KOPT-K1 (cell line): Measurements from ENCODE around the gene UST.

ENCODE experiments used
- H3K27ac ChIP-seq: fragments of 200-600 bp; sonication (generic); 2 replicates; pipeline ENCODE4 v1.5.1; 2016; ENCODE audit warnings: antibody characterized with exemption, mild to moderate bottlenecking, low read depth, low read length; ENCODE audit not compliant: poor library complexity, severe bottlenecking
- H3K36me3 ChIP-seq: fragments of 200-600 bp; sonication (generic); 2 replicates; pipeline ENCODE4 v1.5.1; 2017; ENCODE audit warnings: antibody characterized with exemption, mild to moderate bottlenecking, low read length, moderate library complexity; ENCODE audit not compliant: insufficient read depth
- H3K9me3 ChIP-seq: fragments of 200-600 bp; sonication (generic); 2 replicates; pipeline ENCODE4 v1.5.1; 2017; ENCODE audit warnings: antibody characterized with exemption, low read length, mild to moderate bottlenecking; ENCODE audit not compliant: insufficient read depth, poor library complexity, severe bottlenecking

UST gene

DNA sequence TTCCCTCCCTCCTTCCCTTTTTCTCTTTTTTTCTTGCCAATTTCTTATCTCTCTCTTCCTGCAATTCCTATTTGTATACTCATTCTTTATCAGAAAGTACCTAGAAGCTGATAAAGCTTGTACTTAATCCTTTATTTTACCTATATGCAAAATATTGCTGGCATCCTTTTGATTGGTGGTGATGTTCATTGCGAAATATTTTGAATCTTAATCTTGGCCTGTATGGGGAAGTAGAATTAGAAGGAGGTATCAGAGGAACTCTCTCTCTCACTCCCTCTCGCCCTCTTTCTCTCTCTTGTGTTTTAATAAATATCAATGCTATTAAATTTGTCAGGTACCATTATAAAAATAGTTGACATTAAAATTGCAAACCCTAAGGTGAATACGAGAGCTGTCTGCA lies 52.8 kb downstream of the UST start:
- peaks cover 5% of the 10 kb centered on the region for H3K9me3 ChIP-seq

DNA sequence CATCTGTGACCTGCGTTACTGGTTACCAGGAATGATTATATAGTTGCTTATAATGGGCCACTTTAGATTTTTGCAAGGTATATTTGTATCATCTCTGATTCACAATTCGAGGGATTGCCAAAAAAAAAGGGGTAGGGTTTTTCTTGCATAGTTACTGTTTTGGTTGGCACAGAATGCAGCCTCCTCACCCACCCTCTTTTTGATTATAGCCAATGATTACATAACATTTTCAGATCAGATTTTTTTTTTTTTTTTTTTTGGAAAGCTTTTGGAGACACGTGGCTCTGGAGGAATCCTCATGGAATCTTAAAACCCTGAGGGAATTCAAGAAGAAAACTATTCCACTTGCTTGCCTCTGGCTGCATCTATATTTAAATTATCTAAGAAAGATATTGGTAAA lies 53.7 kb downstream of the UST start:
- H3K27ac ChIP-seq: no peak overlapping the region
- no peaks in the 10 kb centered on the region for H3K36me3 ChIP-seq
- no peaks in the 10 kb centered on the region for H3K9me3 ChIP-seq

More for the DNA sequence above, 52.8 kb downstream of the UST start:
- Histone ChIP-seq H3K27ac (no peak overlapping the region), H3K36me3 (no peaks in the 10 kb centered on the region)

DNA sequence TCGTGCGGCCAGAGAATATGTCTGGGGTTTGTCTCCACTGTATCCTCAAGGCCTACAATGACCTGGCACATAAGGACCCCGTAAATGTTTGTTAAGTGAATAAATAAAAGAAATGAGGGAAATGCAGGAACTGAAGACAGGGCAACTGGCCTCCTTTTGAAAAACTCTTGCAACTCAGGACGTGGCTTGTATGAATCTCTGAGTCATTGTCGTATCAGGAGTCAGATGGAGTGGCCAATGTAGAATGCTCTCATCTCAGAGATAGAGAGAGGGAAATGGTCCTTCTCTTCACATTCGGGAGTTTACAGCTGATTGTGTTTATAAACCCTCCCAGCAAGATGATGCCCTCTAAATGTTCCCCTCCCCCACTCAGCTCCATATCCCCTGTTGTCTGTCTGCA lies 57.1 kb downstream of the UST start:
- Histone ChIP-seq H3K27ac (no peak overlapping the region), H3K36me3 (no peaks in the 10 kb centered on the region), H3K9me3 (no peaks in the 10 kb centered on the region)

DNA sequence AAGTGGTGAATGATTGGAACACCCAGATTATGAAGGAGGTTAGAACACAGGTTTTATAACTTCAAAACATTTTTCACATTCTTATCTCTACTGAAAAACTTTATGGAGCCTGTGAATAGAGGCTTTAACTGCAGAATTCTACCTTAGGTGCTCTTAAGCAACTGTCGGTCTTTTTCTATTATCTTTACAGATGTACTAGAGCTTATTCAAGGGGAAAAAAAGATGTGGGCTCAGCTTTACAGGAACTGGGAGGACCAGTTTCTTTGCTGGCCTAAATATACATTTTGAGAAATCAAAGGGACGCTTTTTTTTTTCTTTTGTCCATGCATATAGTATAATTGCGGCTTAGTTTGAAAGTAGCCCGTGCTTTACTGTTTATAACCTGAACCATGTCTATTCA lies 58.9 kb downstream of the UST start:
- Histone ChIP-seq H3K27ac (no peak overlapping the region), H3K36me3 (no peaks in the 10 kb centered on the region), H3K9me3 (no peaks in the 10 kb centered on the region)

GRCh38 chr6:148807784-148808183 lies 61.0 kb downstream of the UST start:
- Histone ChIP-seq H3K27ac (no peak overlapping the region), H3K36me3 (no peaks in the 10 kb centered on the region), H3K9me3 (no peaks in the 10 kb centered on the region)

GRCh38 chr6:148808786-148809304 lies 62.0 kb downstream of the UST start:
- Histone ChIP-seq H3K9me3 (no peaks in the 10 kb centered on the region), H3K36me3 (no peaks in the 10 kb centered on the region), H3K27ac (no peak overlapping the region)

- H3K27ac ChIP-seq: no peak overlapping the region
- H3K9me3 ChIP-seq: no peaks in the 10 kb centered on the region
These were observed 64.6 kb downstream of the UST start for GRCh38 chr6:148811459-148811858.

DNA sequence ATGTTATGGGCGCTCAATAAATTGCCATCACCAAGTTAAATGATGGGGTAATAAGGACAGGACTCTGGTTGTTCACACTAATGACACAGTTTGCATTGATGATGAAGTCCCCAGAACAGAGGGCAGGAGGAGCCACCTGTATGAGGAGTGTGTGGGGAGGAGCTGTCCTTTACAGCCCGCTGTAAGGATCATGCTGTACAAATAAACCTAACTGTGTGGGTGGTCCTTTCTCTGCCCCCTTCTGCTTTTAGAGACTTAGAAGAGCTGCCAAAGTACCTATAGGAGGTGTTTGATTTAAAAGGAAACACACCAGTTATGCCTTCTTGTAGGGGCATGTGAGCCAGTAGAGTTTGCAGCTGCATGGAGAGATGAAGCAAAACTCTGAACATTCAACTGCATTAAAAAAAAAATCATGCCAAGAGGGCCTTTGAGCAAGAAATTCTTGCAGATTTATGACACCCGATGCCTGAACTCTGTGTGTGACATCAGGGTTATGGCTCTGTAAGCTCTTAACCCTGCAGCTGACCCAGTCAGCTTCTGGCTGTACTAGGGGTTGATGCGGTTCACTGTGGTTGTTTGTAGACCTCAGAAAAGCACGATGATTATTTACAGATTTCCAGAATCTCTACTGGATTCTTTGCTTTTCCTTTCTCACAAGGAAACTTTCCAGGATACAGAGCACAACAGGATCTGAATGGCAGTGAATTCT lies 67.4 kb downstream of the UST start:
- no peak overlapping the region for H3K27ac ChIP-seq
- no peaks in the 10 kb centered on the region for H3K9me3 ChIP-seq
- H3K36me3 ChIP-seq: no peaks in the 10 kb centered on the region

More at GRCh38 chr6:148811459-148811858, 64.6 kb downstream of the UST start:
- H3K36me3 ChIP-seq: no peaks in the 10 kb centered on the region

DNA sequence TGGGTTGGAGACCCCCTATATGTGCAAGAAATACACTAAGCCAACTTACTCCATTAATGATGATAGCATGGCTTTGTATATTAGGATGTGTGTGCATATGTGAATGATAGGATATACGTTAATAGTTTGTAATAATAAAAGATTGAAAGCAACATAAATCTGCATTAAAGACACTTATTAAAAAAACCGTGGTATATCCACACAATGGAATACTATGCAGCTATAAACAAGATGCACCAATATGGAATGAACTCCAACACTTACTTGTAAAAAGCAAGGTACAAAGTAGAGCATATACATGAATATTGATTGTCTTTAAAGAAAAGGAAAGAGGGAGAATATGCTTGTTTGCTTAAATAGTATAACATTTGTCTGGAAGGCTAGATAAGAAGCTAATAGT lies 68.0 kb downstream of the UST start:
- H3K36me3 ChIP-seq: no peaks in the 10 kb centered on the region
- H3K9me3 ChIP-seq: no peaks in the 10 kb centered on the region
- no peak overlapping the region for H3K27ac ChIP-seq

DNA sequence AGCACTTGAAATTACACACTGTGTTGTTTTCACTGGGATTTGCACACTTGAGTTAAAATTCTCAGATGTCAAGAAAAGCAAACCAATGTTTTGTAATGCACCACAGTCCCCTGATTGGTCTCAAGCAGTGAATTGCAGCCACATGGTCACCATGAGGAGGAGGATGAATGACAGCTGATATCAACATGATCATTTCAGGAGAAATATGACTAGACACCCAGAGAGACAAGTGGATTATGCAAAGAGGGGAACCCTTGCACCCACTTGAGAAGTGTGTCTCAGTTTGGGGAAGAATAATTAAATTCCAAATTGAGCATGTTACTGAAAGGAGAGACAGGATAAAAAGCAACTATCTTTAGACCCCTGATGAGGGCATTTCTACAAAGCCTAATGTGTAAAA lies 69.3 kb downstream of the UST start:
- no peak overlapping the region for H3K27ac ChIP-seq
- H3K36me3 ChIP-seq: no peaks in the 10 kb centered on the region
- H3K9me3 ChIP-seq: no peaks in the 10 kb centered on the region

GRCh38 chr6:148817689-148818088 lies 70.9 kb downstream of the UST start:
- no peak overlapping the region for H3K27ac ChIP-seq
- no peaks in the 10 kb centered on the region for H3K36me3 ChIP-seq

DNA sequence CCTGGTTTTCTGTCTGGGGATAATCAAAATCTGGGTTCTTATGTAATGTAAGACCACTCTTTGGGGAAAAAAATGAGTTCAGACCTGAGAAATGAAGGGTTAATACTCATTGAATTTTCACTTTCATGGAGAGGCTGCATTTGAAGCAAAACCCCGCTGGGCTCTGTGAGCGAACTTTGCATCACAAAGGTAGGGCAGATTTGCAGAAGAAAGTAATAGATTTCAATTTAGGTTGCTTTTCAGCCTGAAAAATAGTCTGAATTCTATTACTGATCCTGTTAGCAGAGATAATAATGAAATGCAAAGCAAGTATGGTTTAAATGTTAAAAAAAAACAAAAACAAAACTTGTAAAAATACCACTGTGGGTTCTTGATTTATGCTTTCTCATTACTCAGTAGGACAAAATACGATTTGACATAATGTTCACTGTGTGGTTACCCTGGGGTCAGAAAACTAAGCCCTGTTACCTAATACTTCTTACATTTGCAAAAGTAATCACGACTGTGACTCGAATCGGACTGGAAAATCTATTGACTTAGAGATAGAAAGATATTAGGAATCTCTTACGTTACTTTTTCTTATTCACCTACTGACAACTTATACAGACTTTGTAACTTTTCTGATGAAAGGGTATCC lies 72.2 kb downstream of the UST start:
- H3K27ac ChIP-seq: no peak overlapping the region
- no peaks in the 10 kb centered on the region for H3K36me3 ChIP-seq
- H3K9me3 ChIP-seq: no peaks in the 10 kb centered on the region

More at GRCh38 chr6:148817689-148818088, 70.9 kb downstream of the UST start:
- no peaks in the 10 kb centered on the region for H3K9me3 ChIP-seq

GRCh38 chr6:148819852-148820251 lies 73.0 kb downstream of the UST start:
- H3K27ac ChIP-seq: no peak overlapping the region
- H3K9me3 ChIP-seq: no peaks in the 10 kb centered on the region
- no peaks in the 10 kb centered on the region for H3K36me3 ChIP-seq

DNA sequence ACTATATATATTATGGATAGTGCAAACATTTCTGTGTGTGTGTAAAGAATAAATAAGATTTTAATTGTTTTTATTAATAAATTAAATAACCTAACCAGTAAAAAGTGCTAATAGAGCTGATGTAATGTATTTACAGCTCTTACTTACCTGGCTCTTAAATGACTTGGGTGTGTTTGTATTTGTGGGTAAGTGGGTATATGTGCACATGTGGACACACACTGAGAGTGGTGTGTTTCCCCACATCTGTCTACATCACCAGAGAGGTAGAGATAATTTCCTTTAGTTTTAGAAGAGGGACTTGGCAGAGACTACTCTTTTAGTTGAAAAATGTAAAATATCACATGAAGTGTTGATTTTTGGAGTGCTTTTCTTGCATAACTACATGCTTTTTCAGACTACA lies 76.0 kb downstream of the UST start:
- no peaks in the 10 kb centered on the region for H3K36me3 ChIP-seq
- no peak overlapping the region for H3K27ac ChIP-seq
- no peaks in the 10 kb centered on the region for H3K9me3 ChIP-seq

GRCh38 chr6:148824291-148824690 lies 77.5 kb downstream of the UST start:
- no peaks in the 10 kb centered on the region for H3K36me3 ChIP-seq
- H3K9me3 ChIP-seq: no peaks in the 10 kb centered on the region
- no peak overlapping the region for H3K27ac ChIP-seq

- no peaks in the 10 kb centered on the region for H3K36me3 ChIP-seq
- no peaks in the 10 kb centered on the region for H3K9me3 ChIP-seq
- no peak overlapping the region for H3K27ac ChIP-seq
These were observed 78.1 kb downstream of the UST start for GRCh38 chr6:148824960-148825359.
